NCI-H146 treated with DMSO at 0.1 percent for 48 hours (cell line): ENCODE results near the gene KLHL29.

Source experiments
- DNase-seq: peaks from one replicate; lab custom pipeline; 2025; ENCODE audit not compliant: unreplicated experiment; lab: John Stamatoyannopoulos, UW

KLHL29 gene

DNA sequence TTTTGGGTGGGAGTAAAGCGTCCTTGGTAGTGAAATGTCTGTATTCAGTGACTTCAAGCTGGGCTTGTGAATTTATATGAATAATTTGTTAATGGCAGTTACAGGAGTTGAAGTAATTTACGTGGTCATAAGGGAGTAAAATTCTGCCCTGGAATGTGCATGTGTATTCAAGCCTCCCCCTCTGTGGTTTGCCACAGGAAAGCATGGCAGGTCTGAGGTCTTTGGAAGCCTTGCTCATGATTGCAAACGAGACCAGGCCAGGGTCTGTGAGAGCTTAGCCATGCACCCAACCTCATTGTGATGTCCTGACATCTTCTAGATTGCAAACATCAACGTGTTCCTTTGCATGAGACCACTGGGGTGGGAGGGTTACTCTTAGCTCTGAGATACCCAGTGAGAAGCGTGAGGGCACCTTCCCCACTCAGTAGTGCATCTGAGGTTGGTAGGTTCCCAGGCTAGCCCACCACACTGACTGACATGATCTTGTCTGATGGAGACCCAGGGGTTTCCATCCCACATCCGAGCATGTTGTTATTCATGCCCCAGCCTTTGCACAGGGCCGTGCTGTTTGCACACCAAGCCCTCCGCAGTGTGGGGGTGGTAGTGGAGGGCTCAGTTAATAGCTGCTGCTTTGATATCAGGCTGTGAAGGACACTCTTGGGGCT, 216.5 kb downstream of the KLHL29 start:
- no peak for DNase-seq

DNA sequence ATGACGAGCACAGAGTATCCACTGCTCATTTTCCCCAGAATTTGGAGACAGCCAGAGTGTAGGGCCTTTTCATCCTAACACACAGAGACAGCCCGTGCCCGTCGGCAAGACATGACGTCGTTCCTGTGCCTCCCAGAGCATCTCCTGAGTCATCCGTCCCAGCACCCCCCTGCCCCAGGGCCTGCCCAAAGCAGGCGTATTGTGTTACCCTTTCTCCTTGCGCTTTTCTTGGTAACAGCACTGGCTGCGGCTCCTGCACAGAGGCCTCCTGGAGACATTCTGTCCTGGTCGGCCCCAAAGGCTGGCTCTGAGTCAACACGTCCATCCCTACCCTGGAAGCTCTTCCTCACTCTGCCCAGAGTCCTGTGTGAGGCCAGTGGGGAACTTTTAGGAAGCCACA, 217.1 kb downstream of the KLHL29 start:
- DNase-seq, result no peak

DNA sequence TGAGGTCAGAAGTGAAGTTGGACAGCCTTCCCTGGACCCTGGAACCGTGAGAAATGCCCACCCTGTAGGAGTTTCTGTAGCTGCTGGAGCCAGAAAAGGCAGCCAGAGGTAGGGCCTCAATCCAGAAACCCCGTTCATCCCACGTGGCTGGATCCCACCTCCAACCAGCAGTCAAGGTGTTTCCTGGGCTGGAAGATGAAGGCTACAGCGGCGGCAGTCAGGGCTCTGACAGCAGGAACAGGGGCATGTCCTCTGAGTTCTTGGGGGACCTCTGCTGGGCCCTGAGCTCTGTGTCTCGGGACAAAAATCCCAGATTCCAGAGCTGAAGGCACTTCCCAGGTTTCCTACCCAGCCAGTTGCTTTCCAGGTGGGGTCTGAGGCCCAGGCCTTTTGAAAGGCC, 218.2 kb downstream of the KLHL29 start:
- DNase-seq, result no peak

DNA sequence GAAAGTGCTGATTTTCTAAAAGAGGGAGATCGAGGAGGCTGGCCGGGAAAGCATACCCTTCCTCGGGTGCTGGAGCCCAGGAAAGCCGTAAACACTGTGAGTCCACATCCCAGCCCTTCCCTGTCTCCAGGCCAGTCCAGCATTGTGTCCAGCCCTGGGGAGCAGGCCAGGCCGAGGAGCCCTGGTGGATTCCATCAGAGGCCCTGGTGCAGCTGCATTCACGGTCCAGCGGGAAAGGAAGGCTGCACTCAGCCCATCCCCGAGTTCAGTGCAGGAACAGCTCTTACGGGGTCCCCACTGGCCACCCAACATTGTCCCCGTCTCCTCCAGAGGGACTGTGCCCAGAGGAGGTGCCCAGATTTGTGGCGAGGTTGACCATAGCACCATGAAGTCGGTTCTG, 218.6 kb downstream of the KLHL29 start:
- no peak for DNase-seq

DNA sequence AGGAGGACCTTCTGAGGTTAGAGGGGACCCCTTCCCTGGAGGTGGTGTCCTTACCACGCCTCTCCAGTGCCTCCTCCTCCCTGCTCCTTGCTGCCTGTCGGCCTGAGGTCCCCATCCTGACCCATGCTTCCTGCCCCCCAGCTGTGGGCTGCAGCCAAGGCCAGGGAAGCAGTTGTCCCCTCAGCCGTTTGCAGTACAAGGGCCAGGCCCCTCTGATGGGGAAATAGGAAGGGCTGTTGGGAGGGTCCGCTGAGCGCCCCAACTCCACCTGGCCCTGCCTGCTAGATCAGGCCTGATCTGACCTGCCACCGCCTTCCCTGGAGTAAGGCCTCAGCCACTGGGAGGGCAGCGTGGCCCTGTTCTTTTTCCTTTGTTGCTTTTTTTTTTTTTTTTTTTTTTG, 219.8 kb downstream of the KLHL29 start:
- DNase-seq, result no peak

DNA sequence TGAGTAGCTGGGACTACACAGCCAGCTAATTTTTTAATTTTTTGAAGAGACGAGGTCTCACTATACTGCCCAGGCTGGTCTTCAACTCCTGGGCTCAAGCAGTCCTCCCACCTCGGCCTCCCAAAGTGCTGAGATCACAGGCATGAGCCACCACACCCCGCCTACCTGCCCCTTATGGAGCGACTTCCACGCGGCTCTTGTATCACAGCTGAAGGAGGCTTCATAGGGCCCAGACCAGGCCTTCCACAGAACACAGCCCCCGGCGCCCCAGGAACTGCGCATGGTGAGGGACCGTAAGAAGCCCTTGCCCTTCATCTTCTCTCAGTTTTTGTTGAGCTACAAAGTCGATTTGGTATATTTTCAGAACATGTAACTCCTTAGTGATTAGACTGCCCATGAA, 220.3 kb downstream of the KLHL29 start:
- no peak for DNase-seq

DNA sequence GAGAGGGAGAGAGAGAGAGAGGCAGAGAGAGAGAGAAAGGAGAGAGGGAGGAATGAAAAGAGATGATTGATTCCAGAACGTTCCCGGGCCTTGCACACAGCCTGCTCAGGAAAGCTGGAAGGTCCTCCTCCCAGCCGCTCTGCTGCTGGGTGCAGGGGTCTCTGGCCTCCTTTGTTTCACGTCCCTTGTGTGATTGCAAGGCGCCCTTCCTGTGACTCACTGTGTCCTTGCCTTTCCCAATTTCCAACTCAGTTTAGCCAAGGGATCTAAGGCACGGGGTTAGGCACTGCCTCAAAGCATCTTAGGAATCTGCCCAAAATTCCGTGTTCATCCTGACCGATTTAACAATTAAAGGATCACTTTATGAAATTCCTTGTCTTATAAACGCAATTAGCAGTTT, 221.2 kb downstream of the KLHL29 start:
- DNase-seq, result no peak

DNA sequence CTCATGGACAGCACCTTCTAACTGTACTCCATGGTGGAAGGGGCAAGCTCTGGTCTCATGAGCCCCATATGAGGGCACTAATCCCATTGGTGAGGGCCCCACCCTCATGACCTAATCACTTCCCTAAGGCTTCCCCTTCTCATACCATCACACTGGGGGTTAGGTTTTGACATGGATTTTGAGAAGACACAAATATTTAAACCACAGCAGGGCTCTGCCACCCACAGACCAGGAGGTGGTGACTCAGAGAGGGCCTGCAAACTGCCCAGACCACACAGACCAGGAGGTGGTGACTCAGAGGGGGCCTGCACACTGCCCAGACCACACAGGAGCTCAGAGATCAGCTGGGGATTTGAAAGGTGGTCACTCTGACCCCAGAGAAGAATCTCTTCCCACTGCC, 222.0 kb downstream of the KLHL29 start:
- no peak for DNase-seq

DNA sequence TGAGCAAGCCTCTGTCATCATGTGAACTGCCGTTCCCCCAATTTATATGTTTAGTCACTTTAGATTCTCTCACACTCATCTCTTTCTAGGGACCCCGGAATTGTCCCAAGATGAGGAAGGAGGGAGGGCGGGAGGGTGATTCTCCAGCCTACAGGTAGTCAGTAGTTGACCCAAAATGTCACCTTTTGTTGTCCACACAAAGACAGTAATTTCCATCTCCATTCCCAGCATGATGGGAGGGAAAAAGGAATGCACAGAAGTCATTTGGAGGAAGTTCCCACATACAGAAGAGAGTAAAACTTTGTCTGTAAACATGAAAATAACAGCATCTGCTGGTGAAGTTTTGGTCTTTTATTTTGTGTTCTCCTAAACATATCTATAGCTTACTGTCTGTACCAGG, 222.9 kb downstream of the KLHL29 start:
- DNase-seq, result no peak

DNA sequence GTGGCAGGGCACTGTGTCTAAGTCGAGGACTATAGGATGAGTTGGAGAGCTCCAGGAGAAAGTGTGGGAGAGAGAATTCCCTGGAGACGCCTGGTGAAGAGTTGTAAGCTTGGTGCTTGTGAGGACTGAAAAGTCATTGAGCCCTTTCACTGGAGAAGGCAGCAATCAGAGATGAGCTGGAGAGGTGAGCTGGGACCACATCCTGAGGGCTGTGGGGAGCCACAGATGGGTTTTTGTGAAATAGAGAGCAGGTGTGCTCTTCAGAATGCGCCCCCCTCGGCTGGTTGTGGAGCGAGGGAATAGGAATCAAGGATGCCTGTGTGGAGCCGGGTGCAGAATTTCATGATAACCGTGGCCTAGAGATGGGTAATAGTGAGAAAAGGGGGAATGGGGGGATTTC, 224.3 kb downstream of the KLHL29 start:
- DNase-seq, result no peak

DNA sequence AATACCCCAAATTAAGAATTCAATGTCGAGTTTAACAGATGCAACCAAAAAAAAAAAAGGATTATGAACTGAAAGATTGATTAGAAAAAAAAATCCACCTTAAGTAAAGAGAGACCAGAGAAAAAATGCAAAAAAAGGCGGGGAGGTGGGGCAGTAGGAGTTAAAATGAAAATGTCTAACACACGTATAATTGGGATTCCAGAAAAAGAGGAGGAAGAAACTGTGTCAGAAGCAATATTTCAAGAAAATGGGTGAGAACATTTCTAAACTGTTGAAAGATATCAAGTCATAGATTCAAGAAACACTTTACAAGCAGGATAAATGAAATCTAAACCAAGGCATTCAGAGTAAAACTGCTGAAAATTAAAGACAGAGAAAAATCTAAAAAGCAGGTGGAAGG, 226.9 kb downstream of the KLHL29 start:
- no peak for DNase-seq

DNA sequence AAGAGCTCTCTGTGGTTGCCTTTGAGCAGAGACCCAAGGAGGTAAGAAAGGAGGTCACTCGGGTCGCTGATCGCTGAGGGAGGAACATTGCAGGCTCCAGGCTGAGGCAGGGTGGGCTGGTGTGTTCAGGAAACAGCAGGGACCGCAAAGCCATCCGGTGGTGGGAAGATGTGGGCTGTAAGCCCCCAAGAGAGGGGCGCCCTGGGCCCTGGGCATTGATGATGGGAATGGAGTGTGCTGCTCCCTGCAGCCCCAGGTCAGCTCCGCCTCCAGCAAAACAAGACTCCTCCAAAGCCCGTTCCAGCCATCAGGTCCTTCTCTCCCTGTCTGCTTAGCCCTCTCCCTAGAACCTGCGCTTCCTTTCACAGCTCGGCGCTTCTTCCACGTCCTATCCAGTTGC, 229.7 kb downstream of the KLHL29 start:
- DNase-seq, result no peak

DNA sequence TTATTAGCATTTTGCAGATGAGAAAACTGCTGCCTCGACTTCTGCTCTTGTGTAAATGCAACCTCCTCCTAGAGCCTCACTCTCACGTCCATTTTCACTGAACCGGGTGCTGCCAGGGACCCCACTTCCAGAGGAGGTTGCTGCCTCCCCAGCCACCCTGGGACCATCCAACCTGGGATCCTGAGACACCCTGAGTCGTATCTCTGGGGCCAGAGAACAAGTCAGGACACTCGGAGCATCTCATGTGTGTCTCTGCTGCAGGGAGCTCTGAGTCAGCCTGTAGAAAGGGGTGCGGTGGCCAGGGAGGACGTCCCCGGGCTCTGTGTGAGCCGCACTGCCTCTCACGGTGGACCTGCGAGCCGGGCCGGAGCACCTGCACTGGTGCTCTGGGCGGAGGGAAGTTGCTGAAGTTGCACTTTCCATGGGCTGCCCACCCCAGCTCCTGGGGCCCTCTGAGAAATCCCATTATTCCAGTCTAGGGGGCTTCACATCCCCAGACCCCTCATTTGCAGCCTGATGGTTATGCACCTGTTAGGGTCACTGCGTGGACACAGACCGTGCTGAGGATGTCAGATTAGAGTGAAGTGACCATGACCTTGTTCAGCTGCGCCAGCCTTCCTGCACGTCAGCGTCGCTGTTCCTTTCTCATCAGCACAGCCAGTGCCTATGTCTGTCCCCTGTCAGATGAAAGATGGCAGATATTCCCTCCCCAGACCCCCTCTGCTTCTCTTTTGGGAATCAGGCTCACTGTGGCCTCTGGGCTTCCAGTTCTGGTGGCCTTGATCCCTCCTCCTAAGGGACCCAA, 230.4 kb downstream of the KLHL29 start:
- no peak for DNase-seq

DNA sequence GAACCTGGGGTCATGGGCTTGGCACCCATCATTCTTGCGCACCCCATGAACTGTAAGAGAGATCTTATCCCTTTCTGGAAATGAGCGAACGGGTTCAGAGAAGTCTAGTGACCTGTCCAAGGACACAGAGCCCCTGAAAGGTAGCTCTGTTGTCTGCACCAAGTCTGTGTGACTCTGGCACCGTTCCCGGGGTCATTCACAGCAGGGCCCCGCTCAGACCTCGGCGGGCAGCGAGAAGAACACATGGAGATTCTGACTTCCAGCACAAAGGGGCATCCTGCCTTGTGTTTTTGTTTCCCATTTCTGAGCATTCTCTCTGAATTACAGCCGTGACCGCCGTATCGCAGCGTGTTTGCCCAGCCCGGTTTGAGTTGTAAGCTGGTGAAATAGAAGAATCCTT, 231.7 kb downstream of the KLHL29 start:
- DNase-seq, result peak; percentile 52

DNA sequence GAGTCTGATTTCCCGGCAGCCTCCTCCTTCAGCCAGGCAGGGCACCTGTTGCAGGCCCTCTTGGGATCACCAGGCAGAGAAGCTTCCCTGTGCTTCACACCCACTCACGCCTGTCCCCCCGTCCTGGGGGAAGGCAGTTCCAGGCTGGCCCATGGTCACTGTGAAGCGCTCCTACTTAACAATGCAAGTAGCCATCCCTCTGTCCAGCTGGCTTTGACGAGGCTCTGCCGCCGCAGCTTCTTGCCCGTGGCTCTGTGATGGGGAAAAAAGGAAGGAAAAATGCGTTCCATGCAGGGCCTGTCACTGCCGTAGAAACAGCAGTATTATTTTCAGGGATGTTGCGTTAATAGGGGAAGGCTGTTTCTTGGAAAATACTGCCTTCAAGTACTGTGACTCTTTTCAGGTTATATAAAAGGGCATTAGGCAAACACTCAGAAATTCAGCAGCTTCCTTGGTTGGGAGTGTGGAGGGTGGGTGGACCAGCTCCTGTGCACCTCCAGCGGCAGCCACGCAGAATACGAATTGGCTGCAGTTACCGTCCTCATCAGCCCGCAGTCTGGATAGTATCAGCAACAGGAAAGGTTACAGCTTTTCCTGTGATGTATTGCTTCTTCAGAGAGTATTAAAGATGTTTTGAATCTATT, 232.3 kb downstream of the KLHL29 start:
- peak; percentile 46 for DNase-seq

DNA sequence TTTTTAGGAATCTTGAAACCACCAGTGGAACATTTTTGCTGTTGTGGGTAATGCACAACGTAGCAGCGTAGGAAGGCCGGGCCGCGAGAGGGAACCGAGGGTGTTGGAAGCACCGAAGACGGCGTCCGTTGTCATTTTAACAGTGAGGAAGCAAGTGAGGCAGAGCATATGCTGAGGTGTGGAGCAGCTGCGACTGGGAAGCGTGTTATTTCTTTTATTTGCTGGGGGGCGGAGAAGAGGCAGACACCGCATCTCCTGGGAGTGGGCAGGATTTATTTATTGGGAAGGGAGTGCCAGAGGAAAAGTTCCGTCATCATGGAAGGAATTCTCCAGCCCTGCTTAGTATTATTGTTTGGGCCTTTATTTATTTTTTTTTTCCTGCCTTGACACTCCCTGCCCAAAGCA, 232.8 kb downstream of the KLHL29 start:
- DNase-seq, result no peak

DNA sequence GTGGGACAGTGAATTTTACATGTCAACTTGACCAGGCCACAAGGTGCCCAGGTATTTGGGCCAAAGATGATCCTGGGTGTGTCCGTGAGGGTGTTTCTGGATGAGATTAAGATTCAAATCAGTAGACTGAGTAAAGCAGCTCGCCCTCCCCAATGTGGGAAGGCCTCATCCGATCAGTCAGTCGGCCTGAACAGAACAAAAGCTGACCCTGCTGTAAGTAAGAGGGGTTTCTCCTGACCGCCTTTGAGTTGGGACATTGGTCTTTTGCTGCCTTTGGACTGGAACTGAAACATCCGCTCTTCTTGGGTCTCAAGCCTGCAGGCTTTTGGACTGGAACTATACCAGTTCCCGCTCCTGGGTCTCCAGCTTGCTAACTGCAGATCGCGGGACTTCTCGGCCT, 233.3 kb downstream of the KLHL29 start:
- no peak for DNase-seq

DNA sequence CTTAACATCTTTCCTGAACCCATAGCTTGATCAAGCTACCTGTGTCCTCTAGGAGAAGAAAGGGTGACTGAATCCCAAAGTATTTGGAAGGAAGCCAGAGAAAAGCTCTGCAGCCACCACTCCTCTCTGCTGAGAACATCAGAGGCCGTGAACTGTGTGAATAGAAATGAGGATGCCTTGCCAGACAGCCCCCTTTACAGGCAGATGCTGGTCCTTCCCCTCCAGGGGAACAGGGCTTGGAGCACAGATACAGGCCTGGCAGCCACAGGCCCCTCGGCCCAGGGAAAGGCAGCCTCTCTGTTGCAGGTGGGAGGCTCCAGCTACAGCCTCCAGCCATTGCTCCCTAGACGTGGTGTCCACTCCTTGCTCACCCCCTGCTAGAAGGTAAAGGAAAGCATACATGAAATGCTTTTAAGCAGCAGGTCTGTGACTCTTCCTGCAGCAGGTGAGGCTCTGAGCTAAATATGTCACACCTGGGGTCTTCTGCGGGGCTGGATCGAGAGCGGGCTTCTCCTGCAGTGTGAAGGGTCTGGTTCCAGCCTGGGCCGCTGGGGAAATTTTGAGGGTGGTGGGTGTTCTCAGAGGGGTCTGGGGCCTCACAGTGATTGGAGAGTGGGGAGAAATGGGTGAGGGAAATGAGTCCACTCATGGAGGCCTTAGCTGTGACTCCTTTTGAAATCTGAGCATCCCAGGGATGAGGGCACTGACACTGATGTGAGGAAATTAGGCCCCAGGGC, 234.0 kb downstream of the KLHL29 start:
- DNase-seq, result no peak

DNA sequence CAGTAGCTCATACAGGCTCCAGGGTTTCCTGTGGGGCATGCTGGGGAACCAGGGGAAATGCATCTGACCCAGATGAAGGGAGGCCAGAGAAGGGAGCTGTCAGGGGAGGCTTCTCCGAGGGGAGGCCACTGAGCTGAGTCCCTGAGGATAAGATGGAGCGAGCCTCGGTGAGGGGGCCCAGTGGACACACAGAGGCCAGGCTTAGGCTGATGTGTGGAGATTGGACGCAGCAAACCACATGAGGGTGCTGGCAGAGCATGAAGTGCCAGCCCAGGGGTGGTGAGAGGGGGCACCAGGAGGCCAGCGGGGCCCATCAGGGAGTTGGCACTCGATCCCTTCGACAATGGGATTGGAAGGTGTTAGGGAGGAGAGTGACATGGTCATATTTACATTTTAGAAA, 235.0 kb downstream of the KLHL29 start:
- DNase-seq, result no peak

DNA sequence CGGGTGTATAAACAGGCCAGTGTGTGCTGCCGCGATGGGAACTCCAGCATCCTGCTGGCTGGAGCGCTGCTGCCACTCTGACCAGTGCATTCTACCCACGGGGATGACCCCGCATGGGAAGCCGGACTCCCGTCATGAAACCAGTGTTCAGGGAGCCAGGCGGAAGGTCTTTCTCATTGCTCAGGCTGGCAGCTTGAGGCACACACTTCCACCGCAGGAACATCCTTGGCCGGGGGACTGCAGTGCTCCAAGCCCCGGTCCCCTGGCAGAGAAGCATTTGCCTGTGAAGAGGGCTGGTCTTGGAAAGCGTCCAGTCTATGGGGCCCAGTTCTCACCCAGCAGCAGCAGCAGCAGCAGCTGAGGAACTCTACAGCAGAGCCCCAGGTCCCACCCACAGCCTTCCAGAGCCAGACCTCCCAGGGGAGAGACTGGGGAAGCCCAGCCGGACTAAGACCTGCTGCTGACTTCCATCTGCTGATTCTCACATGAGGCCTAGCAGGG, 235.9 kb downstream of the KLHL29 start:
- DNase-seq, result no peak

DNA sequence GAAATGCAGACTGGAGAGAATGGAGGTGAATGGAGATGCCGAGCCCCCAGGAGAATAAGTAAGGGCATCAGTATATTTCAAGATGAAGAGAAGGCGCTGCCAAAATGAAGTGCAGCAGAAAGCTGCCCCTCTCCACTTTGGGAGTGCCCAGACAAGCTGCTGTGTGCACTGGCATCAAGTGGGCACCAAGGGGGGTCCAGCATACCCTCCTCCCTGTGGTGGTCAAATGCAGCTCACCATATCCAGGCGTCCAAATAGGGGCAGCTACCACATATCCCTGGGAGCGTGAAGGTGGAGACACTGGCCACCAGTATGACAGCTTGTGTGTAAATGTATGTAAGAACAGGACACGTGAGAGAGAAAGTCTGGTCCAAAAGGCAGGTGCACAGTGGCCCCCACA, 236.6 kb downstream of the KLHL29 start:
- DNase-seq, result no peak
